ENCODE data around the gene SGK2. TPM values are rescaled to one million over a fixed set of nuclear protein-coding genes. Genes with fewer than 3 reads are reported as not detected.

SGK2 gene
- total RNA-seq, 4 donors from 2014 or later, result 0.33 to 1.2 (median 0.76) TPM

GRCh38 chr20:43528258-43528875 is 30.5 kb upstream of the SGK2 start:
- no peaks in the 10 kb centered on the region for H3K9me3 ChIP-seq
- H3K4me3 ChIP-seq (replicated peaks in 1 of 3), result no peak overlapping the region
- no peak for DNase-seq
- H3K27me3 ChIP-seq, result no peaks in the 10 kb centered on the region
- WGBS, 2 donors, result 85 to 93% methylated on average over 8 of the region's 8 CpGs
- H3K4me1 ChIP-seq, result no peaks in the 10 kb centered on the region
- no peak for TF ChIP-seq CTCF (IDR thresholded peaks at IDR 0.05)
- no peak for TF ChIP-seq POLR2A (IDR thresholded peaks at IDR 0.05)
- intact Hi-C loops (cut with DNase I), result no loop called here
- no peaks in the 10 kb centered on the region for H3K36me3 ChIP-seq
- no peak overlapping the region for H3K27ac ChIP-seq

GRCh38 chr20:43529051-43529450 is 29.8 kb upstream of the SGK2 start:
- no peak for DNase-seq
- no peak overlapping the region for H3K4me3 ChIP-seq (replicated peaks in 1 of 3)
- H3K36me3 ChIP-seq, result no peaks in the 10 kb centered on the region
- H3K27ac ChIP-seq, result no peak overlapping the region
- 93 to 94% methylated on average over 5 of the region's 5 CpGs for WGBS, 2 donors
- H3K9me3 ChIP-seq, result no peaks in the 10 kb centered on the region
- H3K27me3 ChIP-seq, result no peaks in the 10 kb centered on the region
- no peak for TF ChIP-seq POLR2A (IDR thresholded peaks at IDR 0.05)
- TF ChIP-seq CTCF (IDR thresholded peaks at IDR 0.05), result no peak
- intact Hi-C loops (cut with DNase I), result no loop called here
- no peaks in the 10 kb centered on the region for H3K4me1 ChIP-seq

- Histone ChIP-seq H3K4me1 (no peaks in the 10 kb centered on the region), H3K27ac (no peak overlapping the region), H3K27me3 (no peaks in the 10 kb centered on the region), H3K36me3 (no peaks in the 10 kb centered on the region), H3K4me3 (replicated peaks in 1 of 3) (no peak overlapping the region), H3K9me3 (no peaks in the 10 kb centered on the region)
- 82 to 83% methylated on average over 3 of the region's 3 CpGs for WGBS, 2 donors
- TF ChIP-seq POLR2A (IDR thresholded peaks at IDR 0.05) (no peak), CTCF (IDR thresholded peaks at IDR 0.05) (no peak)
- intact Hi-C loops (cut with DNase I), result loop anchor here (10.0 kb wide), 1 partner anchor 555 kb away; no protein-coding TSS in a partner anchor
- no peak for DNase-seq
These were observed 29.2 kb upstream of the SGK2 start for GRCh38 chr20:43529457-43530153.

GRCh38 chr20:43530321-43531090 is 28.3 kb upstream of the SGK2 start:
- DNase-seq, result no peak
- WGBS, 2 donors, result 79 to 83% methylated on average over 10 to 14 of the region's 14 CpGs
- H3K36me3 ChIP-seq, result no peaks in the 10 kb centered on the region
- no peaks in the 10 kb centered on the region for H3K9me3 ChIP-seq
- no peaks in the 10 kb centered on the region for H3K27me3 ChIP-seq
- H3K4me3 ChIP-seq (replicated peaks in 1 of 3), result no peak overlapping the region
- TF ChIP-seq POLR2A (IDR thresholded peaks at IDR 0.05) (no peak), CTCF (IDR thresholded peaks at IDR 0.05) (no peak)
- no peaks in the 10 kb centered on the region for H3K4me1 ChIP-seq
- intact Hi-C loops (cut with DNase I), result loop anchor here (10.0 kb wide), 1 partner anchor 554 kb away; no protein-coding TSS in a partner anchor
- no peak overlapping the region for H3K27ac ChIP-seq

GRCh38 chr20:43531091-43531443 is 27.8 kb upstream of the SGK2 start:
- DNase-seq, result no peak
- no peaks in the 10 kb centered on the region for H3K4me1 ChIP-seq
- H3K9me3 ChIP-seq, result no peaks in the 10 kb centered on the region
- TF ChIP-seq CTCF (IDR thresholded peaks at IDR 0.05) (no peak), POLR2A (IDR thresholded peaks at IDR 0.05) (no peak)
- no peaks in the 10 kb centered on the region for H3K36me3 ChIP-seq
- intact Hi-C loops (cut with DNase I), result loop anchor here (10.0 kb wide), 1 partner anchor 554 kb away; no protein-coding TSS in a partner anchor
- no peaks in the 10 kb centered on the region for H3K27me3 ChIP-seq
- no peak overlapping the region for H3K4me3 ChIP-seq (replicated peaks in 1 of 3)
- no peak overlapping the region for H3K27ac ChIP-seq
